ENCODE results near the gene WNK4. TPM values are rescaled to one million over a fixed set of nuclear protein-coding genes. Genes with fewer than 3 reads are reported as not detected.
"Not testable (repeated sequence)": the region's sequence is repeated elsewhere in the genome, so short reads cannot be mapped to it uniquely, and the experiment has no call there.

WNK4 gene
- total RNA-seq, 2 experiments from 2014 or later: 0.18 to 0.20 TPM

DNA sequence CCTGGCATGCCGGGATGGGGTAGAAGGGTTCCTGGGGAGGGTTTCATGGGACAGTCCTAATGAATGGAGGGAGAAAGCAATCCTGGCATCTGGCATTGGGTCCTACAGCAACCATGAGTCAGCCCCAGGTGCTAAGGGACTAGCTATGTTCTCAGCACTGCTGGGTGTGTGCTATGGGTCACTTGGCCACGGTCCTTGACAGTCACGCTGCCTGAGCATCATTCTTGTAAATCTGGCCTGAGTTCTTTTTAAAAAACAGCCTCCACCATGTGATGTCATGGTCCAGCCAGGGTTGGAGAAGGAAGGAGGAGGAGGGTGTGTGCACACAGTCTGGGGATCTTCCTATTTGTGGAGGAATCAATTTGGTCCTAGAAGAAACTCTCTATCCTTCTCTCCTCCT lies 25.6 kb upstream of the WNK4 start:
- CTCF ChIA-PET: interaction anchor here (1.5 kb wide), 1 partner anchor 9 kb away, joined by 5 read pairs; no protein-coding TSS in a partner anchor
- Mint-ChIP-seq H3K9me3 (no peaks in the 10 kb centered on the region), H3K36me3 (ENCODE audit: low read depth) (no peaks in the 10 kb centered on the region), H3K27ac (no peak overlapping the region), H3K4me3 (no peak overlapping the region), H3K4me1 (no peaks in the 10 kb centered on the region), H3K27me3 (peaks cover 53% of the 10 kb centered on the region)
- no peak for DNase-seq
- POLR2A ChIA-PET: interaction anchor here (1.4 kb wide), 1 partner anchor 11 kb away, joined by 3 read pairs; no protein-coding TSS in a partner anchor

DNA sequence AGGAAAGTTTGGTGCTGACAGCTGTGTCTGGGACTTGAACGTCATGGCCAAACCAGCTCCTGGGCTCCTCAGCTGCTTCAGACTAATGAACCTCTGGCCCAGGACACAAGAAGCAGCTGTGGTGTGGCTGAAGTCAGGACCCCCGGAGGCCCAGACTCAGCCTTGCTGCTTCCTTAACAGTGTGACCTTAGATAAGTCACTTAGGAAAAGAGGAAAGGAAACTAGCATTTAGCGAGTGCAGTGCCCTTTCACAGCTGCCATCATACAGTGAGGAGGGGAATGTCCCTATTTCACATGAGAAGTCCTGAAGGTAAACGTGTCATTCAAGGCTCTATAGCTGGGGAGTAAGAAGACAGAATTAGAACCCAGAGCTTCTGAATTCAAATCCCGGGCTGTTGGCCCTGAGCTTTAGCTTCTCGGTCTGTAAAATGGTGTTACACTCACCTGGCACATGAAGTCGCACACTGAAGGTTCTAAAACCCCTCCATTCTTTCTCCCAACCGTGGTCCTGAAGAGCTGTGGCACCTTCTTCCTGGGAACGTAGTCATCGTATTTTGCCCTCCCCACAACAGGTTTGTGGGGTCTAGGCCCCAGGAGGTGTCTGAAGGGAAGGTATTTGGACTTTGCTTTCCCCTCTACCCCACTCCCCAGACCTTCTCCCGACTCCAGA lies 20.3 kb upstream of the WNK4 start:
- H3K27ac Mint-ChIP-seq: no peak overlapping the region
- H3K36me3 Mint-ChIP-seq (ENCODE audit: low read depth): no peaks in the 10 kb centered on the region
- ChIA-PET CTCF (interaction anchor here (0.6 to 6.5 kb wide), 4 partner anchors 47 to 182 kb away, joined by 3 to 93 read pairs (median 4); partner anchors contain the start of gene PSMC3IP), POLR2A (interaction anchor here (0.9 to 3.2 kb wide), 5 partner anchors 10 to 73 kb away, joined by 3 to 13 read pairs (median 3); partner anchors contain the start of genes BECN1 and VPS25)
- no peak for DNase-seq
- no peak overlapping the region for H3K4me3 Mint-ChIP-seq
- H3K4me1 Mint-ChIP-seq: peaks cover 7% of the 10 kb centered on the region
- no peaks in the 10 kb centered on the region for H3K9me3 Mint-ChIP-seq
- H3K27me3 Mint-ChIP-seq: peaks cover 61% of the 10 kb centered on the region

- POLR2A ChIA-PET: interaction anchor here (1.0 to 3.2 kb wide), 5 partner anchors 11 to 73 kb away, joined by 3 to 13 read pairs (median 3); partner anchors contain the start of gene VPS25
- peaks cover 7% of the 10 kb centered on the region for H3K4me1 Mint-ChIP-seq
- no peak within 1 kb of the TSS for H3K27ac Mint-ChIP-seq
- no peaks in the 10 kb centered on the region for H3K36me3 Mint-ChIP-seq (ENCODE audit: low read depth)
- H3K27me3 Mint-ChIP-seq: peaks cover 62% of the 10 kb centered on the region
- CTCF ChIA-PET: interaction anchor here (0.9 to 6.5 kb wide), 6 partner anchors 9 to 183 kb away, joined by 3 to 93 read pairs (median 4); partner anchors contain the start of gene PSMC3IP
- DNase-seq: no peak
- H3K4me3 Mint-ChIP-seq: no peak within 1 kb of the TSS
- no peaks in the 10 kb centered on the region for H3K9me3 Mint-ChIP-seq
Measured at GRCh38 chr17:42760652-42761581, 19.5 kb upstream of the WNK4 start, which contains the start of gene RAMP2. Gene RAMP2 (plus strand): TSS chr17:42761227. CDS start chr17:42761262, 35 bp downstream.

DNA sequence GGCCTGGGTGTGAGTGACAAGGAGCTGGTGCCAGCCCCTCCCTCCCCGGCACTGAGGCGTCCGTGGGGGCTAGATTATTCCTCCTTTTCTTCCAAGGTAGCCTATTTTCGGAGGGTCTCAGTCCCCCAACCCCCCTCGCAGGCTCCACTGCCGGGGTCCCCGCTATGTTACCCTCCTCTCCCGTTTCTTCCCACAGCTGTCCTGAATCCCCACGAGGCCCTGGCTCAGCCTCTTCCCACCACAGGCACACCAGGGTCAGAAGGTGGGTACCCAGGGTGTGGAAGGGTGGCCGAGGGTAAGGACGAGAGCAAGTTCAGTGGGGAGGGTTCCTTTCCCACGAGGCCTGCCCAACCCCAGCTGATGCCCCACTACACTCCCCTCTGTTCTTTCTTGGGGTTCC lies 18.8 kb upstream of the WNK4 start:
- CTCF ChIA-PET: interaction anchor here (0.9 to 6.5 kb wide), 5 partner anchors 10 to 184 kb away, joined by 3 to 93 read pairs (median 5); partner anchors contain the start of genes PSMC3IP and VPS25
- no peaks in the 10 kb centered on the region for H3K9me3 Mint-ChIP-seq
- no peak for DNase-seq
- H3K36me3 Mint-ChIP-seq (ENCODE audit: low read depth): no peaks in the 10 kb centered on the region
- POLR2A ChIA-PET: interaction anchor here (1.4 to 3.2 kb wide), 2 partner anchors 12 kb away, joined by 4 to 13 read pairs; partner anchors contain the start of gene VPS25
- peaks cover 57% of the 10 kb centered on the region for H3K27me3 Mint-ChIP-seq
- peaks cover 7% of the 10 kb centered on the region for H3K4me1 Mint-ChIP-seq
- H3K4me3 Mint-ChIP-seq: no peak overlapping the region
- H3K27ac Mint-ChIP-seq: no peak overlapping the region

- POLR2A ChIA-PET: no interaction called here
- no peak overlapping the region for H3K27ac Mint-ChIP-seq
Measured at GRCh38 chr17:42766124-42766523, 14.3 kb upstream of the WNK4 start.

DNA sequence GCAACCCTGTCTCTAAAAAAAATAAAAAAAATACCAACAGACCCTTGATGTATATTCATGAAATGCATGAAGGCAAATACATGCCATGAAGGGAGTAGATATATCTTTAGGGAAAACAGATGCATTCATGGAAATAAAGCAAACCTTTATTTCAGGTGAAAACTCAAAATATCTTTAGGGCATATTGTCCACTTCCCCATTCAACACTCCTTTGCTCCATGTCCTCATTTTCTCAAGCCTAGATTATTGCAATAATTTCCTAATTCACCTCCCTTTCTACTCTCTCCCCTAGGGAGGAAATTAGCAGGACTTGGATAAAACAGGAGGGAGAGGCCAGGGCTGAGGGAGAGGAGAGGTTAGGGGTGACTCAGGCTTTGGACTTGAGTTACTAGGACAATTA lies 12.9 kb upstream of the WNK4 start:
- Mint-ChIP-seq H3K4me1 (peaks cover 10% of the 10 kb centered on the region), H3K36me3 (ENCODE audit: low read depth) (no peaks in the 10 kb centered on the region), H3K27me3 (peaks cover 32% of the 10 kb centered on the region), H3K9me3 (no peaks in the 10 kb centered on the region), H3K27ac (no peak overlapping the region), H3K4me3 (no peak overlapping the region)
- ChIA-PET CTCF (no interaction called here), POLR2A (no interaction called here)
- DNase-seq: no peak

More at GRCh38 chr17:42766124-42766523, 14.3 kb upstream of the WNK4 start:
- Mint-ChIP-seq H3K9me3 (no peaks in the 10 kb centered on the region), H3K36me3 (ENCODE audit: low read depth) (no peaks in the 10 kb centered on the region), H3K27me3 (peaks cover 42% of the 10 kb centered on the region), H3K4me3 (no peak overlapping the region), H3K4me1 (peaks cover 4% of the 10 kb centered on the region)
- CTCF ChIA-PET: interaction anchor here (0.8 to 2.3 kb wide), 3 partner anchors 26 to 188 kb away, joined by 3 to 10 read pairs (median 4); no protein-coding TSS in a partner anchor
- DNase-seq: no peak

DNA sequence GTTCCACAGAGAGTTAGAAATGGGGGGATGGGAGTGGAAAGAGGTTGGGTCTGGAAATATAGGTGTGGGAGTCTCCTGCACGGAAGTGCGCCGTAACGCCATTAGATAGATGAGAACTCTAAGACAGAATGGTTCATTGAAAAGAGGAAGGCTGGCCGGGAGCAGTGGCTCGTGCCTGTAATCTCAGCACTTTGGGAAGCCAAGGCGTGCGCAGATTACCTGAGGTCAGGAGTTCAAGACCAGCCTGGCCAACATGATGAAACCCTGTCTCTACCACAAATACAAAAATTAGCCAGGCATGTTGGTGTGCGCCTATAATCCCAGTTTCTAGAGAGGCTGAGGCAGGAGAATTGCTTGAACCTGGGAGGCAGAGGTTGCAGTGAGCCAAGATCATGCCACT lies 12.4 kb upstream of the WNK4 start:
- H3K4me3 Mint-ChIP-seq; H3K36me3 Mint-ChIP-seq (ENCODE audit: low read depth); H3K9me3 Mint-ChIP-seq; H3K27ac Mint-ChIP-seq; DNase-seq; POLR2A ChIA-PET; CTCF ChIA-PET: not testable (repeated sequence)
- Mint-ChIP-seq H3K4me1 (peaks cover 14% of the 10 kb centered on the region), H3K27me3 (peaks cover 27% of the 10 kb centered on the region)

- CTCF ChIA-PET: interaction anchor here (0.6 to 0.8 kb wide), 2 partner anchors 14 to 192 kb away, joined by 3 to 4 read pairs; partner anchors contain the start of gene PSMC3IP
- H3K27ac Mint-ChIP-seq, H3K4me3 Mint-ChIP-seq, DNase-seq, H3K9me3 Mint-ChIP-seq, POLR2A ChIA-PET: not testable (repeated sequence)
- Mint-ChIP-seq H3K4me1 (peaks cover 31% of the 10 kb centered on the region), H3K36me3 (ENCODE audit: low read depth) (peaks cover 14% of the 10 kb centered on the region), H3K27me3 (peaks cover 17% of the 10 kb centered on the region)
Measured at GRCh38 chr17:42769964-42770363, 10.4 kb upstream of the WNK4 start.

DNA sequence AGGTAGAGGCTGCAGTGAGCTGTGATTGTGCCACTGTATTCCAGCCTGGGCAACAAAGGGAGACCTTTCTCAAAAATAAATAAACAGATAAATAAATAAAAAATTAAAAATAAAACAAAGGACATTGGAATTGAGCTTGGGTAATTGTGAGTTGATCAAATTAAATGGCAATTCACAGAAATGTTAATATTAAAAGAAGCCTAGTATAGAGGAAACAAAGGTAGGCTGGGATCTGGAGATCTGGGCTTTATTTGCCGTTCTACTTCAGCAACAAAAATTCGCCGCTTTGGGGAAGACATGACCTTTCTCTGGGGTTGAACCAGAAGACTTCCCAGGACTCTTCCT lies 7.5 kb upstream of the WNK4 start:
- peaks cover 4% of the 10 kb centered on the region for H3K27me3 Mint-ChIP-seq
- peak overlapping the region; percentile 89 for H3K27ac Mint-ChIP-seq
- ChIA-PET POLR2A (interaction anchor here (0.7 to 3.9 kb wide), 20 partner anchors 9 to 251 kb away, joined by 3 to 30 read pairs (median 6); partner anchors contain the start of genes BECN1, COA3, PSMC3IP and PSME3), CTCF (interaction anchor here (1.1 to 4.4 kb wide), 10 partner anchors 9 to 195 kb away, joined by 3 to 37 read pairs (median 4); partner anchors contain the start of genes BECN1 and PSMC3IP)
- H3K4me3 Mint-ChIP-seq: peak overlapping the region; percentile 99
- no peak for DNase-seq
- H3K9me3 Mint-ChIP-seq: no peaks in the 10 kb centered on the region
- peaks cover 38% of the 10 kb centered on the region for H3K4me1 Mint-ChIP-seq
- peaks cover 31% of the 10 kb centered on the region for H3K36me3 Mint-ChIP-seq (ENCODE audit: low read depth)

GRCh38 chr17:42773290-42774035 lies 6.9 kb upstream of the WNK4 start, which contains the start of gene VPS25:
Gene VPS25 (plus strand): TSS chr17:42773449. CDS start chr17:42773476, 27 bp downstream.
- H3K27me3 Mint-ChIP-seq: peaks cover 2% of the 10 kb centered on the region
- H3K4me3 Mint-ChIP-seq: peak within 1 kb of the TSS; percentile 99
- ChIA-PET CTCF (interaction anchor here (1.0 to 4.4 kb wide), 13 partner anchors 10 to 195 kb away, joined by 3 to 37 read pairs (median 4); partner anchors contain the start of genes BECN1, CNTD1, COA3 and PSMC3IP), POLR2A (interaction anchor here (0.7 to 3.9 kb wide), 29 partner anchors 8 to 251 kb away, joined by 3 to 30 read pairs (median 5); partner anchors contain the start of genes BECN1, COA3, PSMC3IP and PSME3)
- no peaks in the 10 kb centered on the region for H3K9me3 Mint-ChIP-seq
- peaks cover 36% of the 10 kb centered on the region for H3K36me3 Mint-ChIP-seq (ENCODE audit: low read depth)
- H3K27ac Mint-ChIP-seq: peak within 1 kb of the TSS; percentile 89
- DNase-seq: peak; percentile 79
- H3K4me1 Mint-ChIP-seq: peaks cover 38% of the 10 kb centered on the region

DNA sequence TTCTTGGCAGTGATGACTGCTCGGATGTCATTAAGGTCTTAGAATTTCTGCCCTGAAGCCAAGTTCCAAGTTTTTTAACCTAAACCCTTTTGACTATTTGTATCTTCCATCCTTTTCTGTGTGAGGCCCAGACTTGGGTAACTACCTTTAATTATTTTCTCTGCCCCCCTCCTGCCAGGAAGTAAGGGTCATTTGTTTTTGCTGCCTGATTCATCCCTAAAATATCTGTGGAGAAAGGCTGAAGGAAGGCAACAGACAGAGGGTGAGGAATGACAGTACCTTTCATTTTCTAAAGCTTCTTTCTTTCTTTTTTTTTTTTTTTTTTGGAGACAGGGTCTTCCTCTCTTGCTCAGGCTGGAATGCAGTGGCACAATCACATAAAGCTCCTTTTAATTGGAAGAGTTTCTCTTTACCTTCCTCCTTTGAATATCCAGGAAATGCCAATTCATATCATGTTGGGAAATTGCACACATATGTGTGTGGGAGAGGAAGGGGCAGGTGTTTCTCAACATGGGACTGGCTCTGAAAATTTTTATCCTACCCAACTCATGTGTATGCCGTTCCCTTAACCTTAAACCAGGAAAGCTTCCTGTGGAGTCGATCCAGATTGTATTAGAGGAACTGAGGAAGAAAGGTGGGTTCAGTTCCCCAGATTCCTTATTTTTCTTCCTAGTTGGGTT lies 6.2 kb upstream of the WNK4 start:
- peaks cover 44% of the 10 kb centered on the region for H3K36me3 Mint-ChIP-seq (ENCODE audit: low read depth)

More for the DNA sequence above, 6.2 kb upstream of the WNK4 start:
- POLR2A ChIA-PET: interaction anchor here (0.7 to 3.9 kb wide), 24 partner anchors 8 to 250 kb away, joined by 3 to 30 read pairs (median 5); partner anchors contain the start of genes BECN1, PSMC3IP, PSME3 and RAMP2
- no peaks in the 10 kb centered on the region for H3K9me3 Mint-ChIP-seq
- no peak for DNase-seq
- peaks cover 38% of the 10 kb centered on the region for H3K4me1 Mint-ChIP-seq
- peak overlapping the region; percentile 99 for H3K4me3 Mint-ChIP-seq
- H3K27ac Mint-ChIP-seq: peak overlapping the region; percentile 89
- CTCF ChIA-PET: interaction anchor here (1.0 to 4.4 kb wide), 10 partner anchors 10 to 196 kb away, joined by 3 to 37 read pairs (median 5); partner anchors contain the start of genes BECN1, CNTD1, COA3 and PSMC3IP
- no peaks in the 10 kb centered on the region for H3K27me3 Mint-ChIP-seq
